ENCODE measurements around the gene MYO10.

MYO10 gene

GRCh38 chr5:16668194-16668593, 267.9 kb downstream of the MYO10 start:
- no peak overlapping the region for H2AFZ ChIP-seq (ENCODE audit: low read depth)
- H3K4me1 ChIP-seq (ENCODE audit: low read depth, poor library complexity, severe bottlenecking): no peaks in the 10 kb centered on the region
- no peak for TF ChIP-seq CTCF (conservative IDR thresholded peaks at IDR 0.05; ENCODE audit: low read depth, low read length)
- no peak overlapping the region for H3K4me2 ChIP-seq
- H3K36me3 ChIP-seq (ENCODE audit: insufficient read depth): no peaks in the 10 kb centered on the region
- no peaks in the 10 kb centered on the region for H3K27me3 ChIP-seq (ENCODE audit: insufficient read depth, low read depth)
- H3K4me3 ChIP-seq (IDR thresholded peaks at IDR 0.05; ENCODE audit: insufficient read depth, low read depth, low read length): no peak overlapping the region
- H3K27ac ChIP-seq: no peak overlapping the region
- H4K20me1 ChIP-seq (ENCODE audit: insufficient read depth): no peaks in the 10 kb centered on the region
- H3K79me2 ChIP-seq (ENCODE audit: insufficient read depth, low read depth): no peaks in the 10 kb centered on the region
- H3K9ac ChIP-seq: no peak overlapping the region

GRCh38 chr5:16666883-16667398, 269.1 kb downstream of the MYO10 start:
- Histone ChIP-seq H3K4me1 (ENCODE audit: low read depth, poor library complexity, severe bottlenecking) (no peaks in the 10 kb centered on the region), H3K9ac (no peak overlapping the region), H3K27ac (no peak overlapping the region), H3K4me3 (IDR thresholded peaks at IDR 0.05; ENCODE audit: insufficient read depth, low read depth, low read length) (no peak overlapping the region), H3K79me2 (ENCODE audit: insufficient read depth, low read depth) (no peaks in the 10 kb centered on the region), H3K4me2 (no peak overlapping the region), H4K20me1 (ENCODE audit: insufficient read depth) (no peaks in the 10 kb centered on the region), H3K36me3 (ENCODE audit: insufficient read depth) (no peaks in the 10 kb centered on the region), H2AFZ (ENCODE audit: low read depth) (no peak overlapping the region), H3K27me3 (ENCODE audit: insufficient read depth, low read depth) (no peaks in the 10 kb centered on the region)
- TF ChIP-seq CTCF (conservative IDR thresholded peaks at IDR 0.05; ENCODE audit: low read depth, low read length): peak; percentile 27; the same call in 1 of the 2 replicates

GRCh38 chr5:16666130-16666882, 269.8 kb downstream of the MYO10 start:
- Histone ChIP-seq H3K9ac (no peak overlapping the region), H4K20me1 (ENCODE audit: insufficient read depth) (no peaks in the 10 kb centered on the region), H3K27ac (no peak overlapping the region), H3K4me2 (no peak overlapping the region), H3K4me1 (ENCODE audit: low read depth, poor library complexity, severe bottlenecking) (no peaks in the 10 kb centered on the region), H3K4me3 (IDR thresholded peaks at IDR 0.05; ENCODE audit: insufficient read depth, low read depth, low read length) (no peak overlapping the region), H3K79me2 (ENCODE audit: insufficient read depth, low read depth) (no peaks in the 10 kb centered on the region), H3K36me3 (ENCODE audit: insufficient read depth) (no peaks in the 10 kb centered on the region), H3K27me3 (ENCODE audit: insufficient read depth, low read depth) (no peaks in the 10 kb centered on the region), H2AFZ (ENCODE audit: low read depth) (no peak overlapping the region)
- TF ChIP-seq CTCF (conservative IDR thresholded peaks at IDR 0.05; ENCODE audit: low read depth, low read length): no peak

GRCh38 chr5:16665601-16666000, 270.5 kb downstream of the MYO10 start:
- Histone ChIP-seq H3K79me2 (ENCODE audit: insufficient read depth, low read depth) (no peaks in the 10 kb centered on the region), H3K9ac (no peak overlapping the region), H3K4me2 (no peak overlapping the region), H3K4me1 (ENCODE audit: low read depth, poor library complexity, severe bottlenecking) (no peaks in the 10 kb centered on the region), H3K4me3 (IDR thresholded peaks at IDR 0.05; ENCODE audit: insufficient read depth, low read depth, low read length) (no peak overlapping the region), H4K20me1 (ENCODE audit: insufficient read depth) (no peaks in the 10 kb centered on the region), H3K27ac (no peak overlapping the region), H3K36me3 (ENCODE audit: insufficient read depth) (no peaks in the 10 kb centered on the region), H3K27me3 (ENCODE audit: insufficient read depth, low read depth) (no peaks in the 10 kb centered on the region), H2AFZ (ENCODE audit: low read depth) (no peak overlapping the region)
- no peak for TF ChIP-seq CTCF (conservative IDR thresholded peaks at IDR 0.05; ENCODE audit: low read depth, low read length)
